Peyer's patch (tissue), 4 donors: Measurements from ENCODE around the gene P2RY13.

ENCODE experiments used
- CTCF ChIP-seq, 6 experiments: fragments of 450-650 bp in 4 of 6; fragments of 200-600 bp in 2 of 6; sonication (generic) in 1 of 6; IDR thresholded peaks; one replicate each; pipeline ENCODE4 v1.5.1; 2017 to 2019; ENCODE audit warnings: antibody characterized with exemption in 6 of 6, mild to moderate bottlenecking in 3 of 6, moderate library complexity in 1 of 6
- POLR2A ChIP-seq, 2 donors: fragments of 450-650 bp; IDR thresholded peaks; one replicate each; pipeline ENCODE4 v1.5.1; 2017; ENCODE audit warnings: antibody characterized with exemption in 2 of 2, mild to moderate bottlenecking in 2 of 2, moderate library complexity in 2 of 2

DNA sequence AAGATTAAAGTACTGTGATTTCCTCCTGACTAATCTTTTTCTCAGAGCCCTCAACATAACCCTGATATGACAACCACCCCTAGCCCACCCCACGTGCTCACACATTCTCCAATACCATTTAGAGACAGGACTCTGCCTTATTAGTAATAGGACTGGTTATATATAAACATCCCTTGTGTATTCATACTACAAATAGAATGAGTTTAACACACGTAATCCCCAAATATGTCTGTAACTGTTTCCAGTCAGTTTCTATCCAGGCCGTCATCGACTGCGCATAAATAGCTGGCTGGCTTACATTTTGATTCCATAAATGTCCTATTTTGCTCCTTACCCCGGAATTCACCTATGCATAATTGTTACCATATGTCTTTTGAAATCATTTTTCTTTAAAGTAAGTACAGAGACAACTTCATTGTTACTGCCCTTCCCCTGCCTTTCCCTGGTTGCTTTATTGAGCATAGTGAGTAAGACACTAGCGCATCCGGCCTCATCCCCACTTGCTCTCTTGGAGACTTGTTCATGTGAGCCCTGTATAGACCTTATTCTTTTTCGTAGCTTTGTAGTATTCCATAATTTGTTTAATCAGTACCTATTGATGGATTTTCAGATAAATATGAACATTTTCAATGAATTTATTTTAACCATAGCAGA is 47.6 kb downstream of the P2RY13 start:
- TF ChIP-seq CTCF (IDR thresholded peaks at IDR 0.05) (no peak), POLR2A (IDR thresholded peaks at IDR 0.05) (no peak)
